Neural cell (in vitro differentiated cells): ENCODE measurements around the gene C14orf180. TPM values are rescaled to one million over a fixed set of nuclear protein-coding genes. Genes with fewer than 3 reads are reported as not detected.

Experiments used
- H2AFZ ChIP-seq: fragments of 200-600, 300-800 bp; sonication (generic), shearing (Covaris generic); 2 replicates; pipeline ENCODE4 v1.6.0; 2014; ENCODE audit warnings: low read depth, mild to moderate bottlenecking, antibody characterized with exemption, low read length, moderate library complexity
- H3F3A ChIP-seq: fragments of 200-600 bp; shearing (Covaris generic); 2 replicates; pipeline ENCODE4 v1.6.1; 2016; ENCODE audit warnings: mild to moderate bottlenecking, moderate library complexity, mixed read lengths, antibody characterized with exemption, low read length; ENCODE audit not compliant: insufficient read depth, poor library complexity, severe bottlenecking
- H3K27ac ChIP-seq: fragments of 200-600, 300-800 bp; sonication (generic), shearing (Covaris generic); 2 replicates; pipeline ENCODE4 v1.5.1; 2014; ENCODE audit warnings: mild to moderate bottlenecking, low read length, moderate library complexity
- H3K27me3 ChIP-seq: fragments of 300-800, 200-600 bp; sonication (generic), shearing (Covaris generic); 2 replicates; pipeline ENCODE4 v1.6.0; 2014; ENCODE audit warnings: mild to moderate bottlenecking, low read depth, low read length, moderate library complexity; ENCODE audit not compliant: insufficient read depth
- H3K36me3 ChIP-seq: fragments of 300-800, 200-600 bp; sonication (generic), shearing (Covaris generic); 2 replicates; pipeline ENCODE4 v1.5.1; 2014; ENCODE audit warnings: mild to moderate bottlenecking, antibody characterized with exemption, low read length, moderate library complexity; ENCODE audit not compliant: insufficient read depth
- H3K4me2 ChIP-seq: fragments of 300-800, 200-600 bp; sonication (generic), shearing (Covaris generic); 2 replicates; pipeline ENCODE4 v1.6.0; 2014; ENCODE audit warnings: mild to moderate bottlenecking, low read length
- H3K4me3 ChIP-seq: fragments of 300-800, 200-600 bp; sonication (generic), shearing (Covaris generic); 2 replicates; pipeline ENCODE4 v1.5.1; 2014; ENCODE audit warnings: mild to moderate bottlenecking, low read length, moderate library complexity
- H3K79me2 ChIP-seq: fragments of 200-600 bp; shearing (Covaris generic); replicated peaks from 2 replicates; pipeline ENCODE4 v1.6.0; 2014; ENCODE audit warnings: mild to moderate bottlenecking, low read length, moderate library complexity; ENCODE audit not compliant: insufficient read depth
- H3K9ac ChIP-seq: fragments of 300-800, 200-600 bp; sonication (generic), shearing (Covaris generic); 2 replicates; pipeline ENCODE4 v1.6.1; 2016; ENCODE audit warnings: mild to moderate bottlenecking, low read length, mixed read lengths
- H3K9me2 ChIP-seq: fragments of 200-600 bp; shearing (Covaris generic); 2 replicates; pipeline ENCODE4 v1.6.1; 2016; ENCODE audit warnings: mild to moderate bottlenecking, low read length, mixed read lengths; ENCODE audit not compliant: insufficient read depth
- H3K9me3 ChIP-seq: fragments of 200-600, 300-800 bp; sonication (generic), shearing (Covaris generic); 2 replicates; pipeline ENCODE4 v1.6.1; 2016; ENCODE audit warnings: mild to moderate bottlenecking, mixed run types, low read length, moderate library complexity, mixed read lengths
- H4K20me1 ChIP-seq: fragments of 200-600 bp; shearing (Covaris generic); 2 replicates; pipeline ENCODE4 v1.6.1; 2016; ENCODE audit warnings: mild to moderate bottlenecking, mixed run types; ENCODE audit not compliant: insufficient read depth
- EZH2 ChIP-seq: fragments of 200-600, 300-800 bp; shearing (Covaris generic), sonication (generic); IDR thresholded peaks from 2 replicates; pipeline ENCODE4 v1.6.1; 2014; ENCODE audit warnings: antibody characterized with exemption, low read length, borderline replicate concordance, mild to moderate bottlenecking; ENCODE audit not compliant: insufficient read depth, poor library complexity, severe bottlenecking
- MXI1 ChIP-seq: fragments of 450-650 bp; conservative IDR thresholded peaks from 2 replicates; pipeline ENCODE4 v1.6.1; 2014; ENCODE audit warnings: antibody characterized with exemption, mild to moderate bottlenecking; ENCODE audit not compliant: poor library complexity, severe bottlenecking
- POLR2AphosphoS5 ChIP-seq: IDR thresholded peaks from 2 replicates; pipeline ENCODE4 v1.6.1; 2012
- RAD21 ChIP-seq: fragments of 450-650 bp; conservative IDR thresholded peaks from 2 replicates; pipeline ENCODE4 v1.6.1; 2014; ENCODE audit warnings: antibody characterized with exemption, mild to moderate bottlenecking, moderate library complexity
- TAF1 ChIP-seq: IDR thresholded peaks from 2 replicates; pipeline ENCODE4 v1.6.1; 2012; ENCODE audit warnings: low read depth
- polyA plus RNA-seq: library from polyadenylated mRNA; depleted of rRNA; stranded (reverse); fragments of >200 nt; gene quantifications from 2 replicates; pipeline ENCODE4 v1.2.3, GENCODE V29; 2014
- TF ChIP-seq, protein P1 (sequence below): fragments of 450-650 bp; IDR thresholded peaks from 2 replicates; pipeline ENCODE4 v1.5.1; 2014; ENCODE audit warnings: antibody characterized with exemption, mild to moderate bottlenecking, moderate library complexity; ENCODE audit not compliant: poor library complexity, severe bottlenecking
- TF ChIP-seq, protein P2 (sequence below): IDR thresholded peaks from 2 replicates; pipeline ENCODE4 v1.6.1; 2012; ENCODE audit warnings: borderline replicate concordance

Gene C14orf180
- polyA plus RNA-seq, 1 donor from 2014 or later: not detected

DNA sequence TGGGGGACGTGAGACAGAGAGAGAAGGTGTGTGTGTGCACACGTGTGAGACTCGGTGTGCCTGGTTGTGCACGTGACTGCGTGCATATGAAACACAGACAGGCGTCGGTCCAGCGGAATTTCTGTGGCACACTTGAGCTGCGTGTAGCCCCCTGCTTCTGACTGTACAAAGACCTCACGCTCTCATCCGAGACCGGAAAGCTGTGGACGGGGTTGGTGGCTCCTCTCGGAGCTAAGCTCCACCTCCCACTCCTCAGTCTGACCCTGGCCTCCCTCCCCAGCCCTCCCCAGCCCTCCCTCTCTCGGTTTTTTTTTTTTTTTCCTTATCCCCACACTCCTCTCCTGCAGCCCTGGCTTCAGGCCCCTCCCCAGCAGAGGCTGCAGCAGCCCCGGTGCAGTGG, 8.3 kb upstream of the C14orf180 start:
- no peak overlapping the region for H2AFZ ChIP-seq
- no peaks in the 10 kb centered on the region for H3K9me2 ChIP-seq
- no peak overlapping the region for H3K9ac ChIP-seq
- no peaks in the 10 kb centered on the region for H3F3A ChIP-seq
- H3K36me3 ChIP-seq: no peaks in the 10 kb centered on the region
- no peaks in the 10 kb centered on the region for H4K20me1 ChIP-seq
- H3K9me3 ChIP-seq: no peaks in the 10 kb centered on the region
- no peak overlapping the region for H3K4me3 ChIP-seq
- H3K79me2 ChIP-seq: no peaks in the 10 kb centered on the region
- H3K4me2 ChIP-seq: no peak overlapping the region
- H3K27me3 ChIP-seq: no peaks in the 10 kb centered on the region
- TF ChIP-seq EZH2 (no peak), RAD21 (no peak), MXI1 (no peak), POLR2AphosphoS5 (no peak)
- TF ChIP-seq, protein P1, sequence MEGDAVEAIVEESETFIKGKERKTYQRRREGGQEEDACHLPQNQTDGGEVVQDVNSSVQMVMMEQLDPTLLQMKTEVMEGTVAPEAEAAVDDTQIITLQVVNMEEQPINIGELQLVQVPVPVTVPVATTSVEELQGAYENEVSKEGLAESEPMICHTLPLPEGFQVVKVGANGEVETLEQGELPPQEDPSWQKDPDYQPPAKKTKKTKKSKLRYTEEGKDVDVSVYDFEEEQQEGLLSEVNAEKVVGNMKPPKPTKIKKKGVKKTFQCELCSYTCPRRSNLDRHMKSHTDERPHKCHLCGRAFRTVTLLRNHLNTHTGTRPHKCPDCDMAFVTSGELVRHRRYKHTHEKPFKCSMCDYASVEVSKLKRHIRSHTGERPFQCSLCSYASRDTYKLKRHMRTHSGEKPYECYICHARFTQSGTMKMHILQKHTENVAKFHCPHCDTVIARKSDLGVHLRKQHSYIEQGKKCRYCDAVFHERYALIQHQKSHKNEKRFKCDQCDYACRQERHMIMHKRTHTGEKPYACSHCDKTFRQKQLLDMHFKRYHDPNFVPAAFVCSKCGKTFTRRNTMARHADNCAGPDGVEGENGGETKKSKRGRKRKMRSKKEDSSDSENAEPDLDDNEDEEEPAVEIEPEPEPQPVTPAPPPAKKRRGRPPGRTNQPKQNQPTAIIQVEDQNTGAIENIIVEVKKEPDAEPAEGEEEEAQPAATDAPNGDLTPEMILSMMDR: no peak
- TF ChIP-seq, protein P2, sequence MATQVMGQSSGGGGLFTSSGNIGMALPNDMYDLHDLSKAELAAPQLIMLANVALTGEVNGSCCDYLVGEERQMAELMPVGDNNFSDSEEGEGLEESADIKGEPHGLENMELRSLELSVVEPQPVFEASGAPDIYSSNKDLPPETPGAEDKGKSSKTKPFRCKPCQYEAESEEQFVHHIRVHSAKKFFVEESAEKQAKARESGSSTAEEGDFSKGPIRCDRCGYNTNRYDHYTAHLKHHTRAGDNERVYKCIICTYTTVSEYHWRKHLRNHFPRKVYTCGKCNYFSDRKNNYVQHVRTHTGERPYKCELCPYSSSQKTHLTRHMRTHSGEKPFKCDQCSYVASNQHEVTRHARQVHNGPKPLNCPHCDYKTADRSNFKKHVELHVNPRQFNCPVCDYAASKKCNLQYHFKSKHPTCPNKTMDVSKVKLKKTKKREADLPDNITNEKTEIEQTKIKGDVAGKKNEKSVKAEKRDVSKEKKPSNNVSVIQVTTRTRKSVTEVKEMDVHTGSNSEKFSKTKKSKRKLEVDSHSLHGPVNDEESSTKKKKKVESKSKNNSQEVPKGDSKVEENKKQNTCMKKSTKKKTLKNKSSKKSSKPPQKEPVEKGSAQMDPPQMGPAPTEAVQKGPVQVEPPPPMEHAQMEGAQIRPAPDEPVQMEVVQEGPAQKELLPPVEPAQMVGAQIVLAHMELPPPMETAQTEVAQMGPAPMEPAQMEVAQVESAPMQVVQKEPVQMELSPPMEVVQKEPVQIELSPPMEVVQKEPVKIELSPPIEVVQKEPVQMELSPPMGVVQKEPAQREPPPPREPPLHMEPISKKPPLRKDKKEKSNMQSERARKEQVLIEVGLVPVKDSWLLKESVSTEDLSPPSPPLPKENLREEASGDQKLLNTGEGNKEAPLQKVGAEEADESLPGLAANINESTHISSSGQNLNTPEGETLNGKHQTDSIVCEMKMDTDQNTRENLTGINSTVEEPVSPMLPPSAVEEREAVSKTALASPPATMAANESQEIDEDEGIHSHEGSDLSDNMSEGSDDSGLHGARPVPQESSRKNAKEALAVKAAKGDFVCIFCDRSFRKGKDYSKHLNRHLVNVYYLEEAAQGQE: no peak
- H3K27ac ChIP-seq: no peak overlapping the region

DNA sequence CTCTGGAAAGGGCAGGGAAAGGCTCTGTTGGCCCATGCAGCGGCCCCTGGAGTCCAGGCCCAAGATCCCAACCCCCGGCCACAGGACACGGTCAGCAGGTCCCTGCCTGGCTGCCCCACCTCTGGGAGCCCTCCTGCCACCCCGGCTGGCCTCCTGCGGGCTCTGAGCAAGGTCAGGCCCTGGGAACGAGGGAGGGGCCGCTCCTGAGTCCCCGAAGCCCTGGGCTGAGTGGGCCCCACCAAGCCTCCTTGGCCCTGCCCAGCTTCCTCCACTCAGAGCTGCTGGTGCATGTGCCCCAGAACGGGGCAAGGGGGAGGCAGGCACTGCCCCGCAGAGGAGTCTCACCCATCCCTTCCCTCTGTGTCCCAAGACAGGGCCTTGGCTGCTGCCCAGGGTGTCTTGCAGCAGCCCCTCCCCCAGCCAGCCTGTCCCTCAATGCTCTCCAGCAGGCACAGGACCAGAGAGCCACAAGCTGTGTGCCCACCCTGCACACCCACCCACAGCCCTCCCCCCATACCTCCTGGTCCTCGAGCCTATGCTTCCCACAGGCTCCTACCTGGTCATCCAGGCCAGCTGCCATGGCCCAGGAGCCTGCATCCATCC, 7.4 kb upstream of the C14orf180 start:
- Histone ChIP-seq H3K36me3 (no peaks in the 10 kb centered on the region), H4K20me1 (no peaks in the 10 kb centered on the region), H3K79me2 (no peaks in the 10 kb centered on the region), H3K9me2 (no peaks in the 10 kb centered on the region), H3K4me2 (no peak overlapping the region), H3K4me3 (no peak overlapping the region), H3K9ac (no peak overlapping the region), H2AFZ (no peak overlapping the region), H3K27ac (no peak overlapping the region), H3K27me3 (no peaks in the 10 kb centered on the region), H3K9me3 (no peaks in the 10 kb centered on the region), H3F3A (no peaks in the 10 kb centered on the region)
- TF ChIP-seq RAD21 (no peak), MXI1 (no peak), POLR2AphosphoS5 (no peak), TAF1 (no peak), EZH2 (no peak)
- TF ChIP-seq, protein P2: no peak
- TF ChIP-seq, protein P1: no peak
